ENCODE results near the gene THADA. TPM values are rescaled to one million over a fixed set of nuclear protein-coding genes. Genes with fewer than 3 reads are reported as not detected.

The THADA gene
- total RNA-seq, 1 donor from 2014 or later = 41.2 TPM

- no peaks in the 10 kb centered on the region for H3K4me1 ChIP-seq
- DNase-seq (no peak), ATAC-seq (no peak)
- no peaks in the 10 kb centered on the region for H3K36me3 ChIP-seq
- no peak for TF ChIP-seq CTCF (IDR thresholded peaks at IDR 0.05)
- intact Hi-C loops (cut with DNase I) = no loop called here
- H3K9me3 ChIP-seq = no peaks in the 10 kb centered on the region
- H3K27ac ChIP-seq = no peak overlapping the region
- no peak overlapping the region for H3K4me3 ChIP-seq
- no peaks in the 10 kb centered on the region for H3K27me3 ChIP-seq (ENCODE audit: low read depth)
These were observed 219.2 kb downstream of the THADA start for GRCh38 chr2:43376523-43377198.

- Histone ChIP-seq H3K9me3 (no peaks in the 10 kb centered on the region), H3K27ac (no peak overlapping the region), H3K27me3 (ENCODE audit: low read depth) (no peaks in the 10 kb centered on the region), H3K36me3 (no peaks in the 10 kb centered on the region), H3K4me3 (no peak overlapping the region), H3K4me1 (peaks cover 7% of the 10 kb centered on the region)
- no peak for DNase-seq
- no peak for TF ChIP-seq CTCF (IDR thresholded peaks at IDR 0.05)
- intact Hi-C loops (cut with DNase I) = no loop called here
- ATAC-seq = no peak
These were observed 219.9 kb downstream of the THADA start for GRCh38 chr2:43375746-43376522.

- Histone ChIP-seq H3K36me3 (no peaks in the 10 kb centered on the region), H3K4me3 (no peak overlapping the region), H3K9me3 (no peaks in the 10 kb centered on the region), H3K27me3 (ENCODE audit: low read depth) (no peaks in the 10 kb centered on the region), H3K27ac (no peak overlapping the region), H3K4me1 (peaks cover 20% of the 10 kb centered on the region)
- ATAC-seq (no peak), DNase-seq (no peak)
- intact Hi-C loops (cut with DNase I) = no loop called here
- TF ChIP-seq CTCF (IDR thresholded peaks at IDR 0.05) = no peak
These were observed 223.3 kb downstream of the THADA start for GRCh38 chr2:43372416-43373081.

GRCh38 chr2:43370705-43371104 is 225.1 kb downstream of the THADA start:
- intact Hi-C loops (cut with DNase I) = no loop called here
- no peak overlapping the region for H3K4me3 ChIP-seq
- H3K36me3 ChIP-seq = no peaks in the 10 kb centered on the region
- ATAC-seq (peak in 1 of 2 donors; percentile 35), DNase-seq (no peak)
- no peak for TF ChIP-seq CTCF (IDR thresholded peaks at IDR 0.05)
- no peaks in the 10 kb centered on the region for H3K27me3 ChIP-seq (ENCODE audit: low read depth)
- H3K9me3 ChIP-seq = no peaks in the 10 kb centered on the region
- H3K4me1 ChIP-seq = peaks cover 20% of the 10 kb centered on the region
- no peak overlapping the region for H3K27ac ChIP-seq

- Histone ChIP-seq H3K27ac (no peak overlapping the region), H3K4me3 (no peak overlapping the region), H3K36me3 (no peaks in the 10 kb centered on the region), H3K4me1 (peaks cover 20% of the 10 kb centered on the region), H3K27me3 (ENCODE audit: low read depth) (no peaks in the 10 kb centered on the region), H3K9me3 (no peaks in the 10 kb centered on the region)
- no peak for ATAC-seq
- no peak for DNase-seq
- intact Hi-C loops (cut with DNase I) = no loop called here
- TF ChIP-seq CTCF (IDR thresholded peaks at IDR 0.05) = no peak
These were observed 225.7 kb downstream of the THADA start for GRCh38 chr2:43370146-43370545.
